ENCODE data around the gene MYO5A.

The MYO5A gene

DNA sequence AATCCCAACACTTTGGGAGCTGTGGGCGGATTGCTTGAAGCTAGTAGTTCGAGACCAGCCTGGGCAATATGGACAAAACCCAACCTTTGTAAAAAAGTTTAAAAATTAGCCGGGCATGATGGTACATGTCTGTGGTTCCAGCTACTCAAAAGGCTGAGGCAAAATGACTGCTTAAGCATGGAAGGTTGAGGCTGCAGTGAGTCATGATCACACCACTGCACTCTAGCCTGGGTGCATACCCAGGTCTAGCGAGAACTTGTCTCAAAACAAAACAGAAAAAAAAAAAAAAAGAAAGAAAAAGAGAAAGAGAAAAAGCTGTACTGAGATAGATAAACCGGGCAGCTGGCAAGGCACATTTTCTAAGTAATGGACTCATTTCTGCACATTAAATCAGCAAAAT is 29.5 kb upstream of the MYO5A start:
- H3K9ac ChIP-seq (ENCODE audit: low read depth, low read length, poor library complexity, severe bottlenecking), result peak overlapping the region; percentile 55

DNA sequence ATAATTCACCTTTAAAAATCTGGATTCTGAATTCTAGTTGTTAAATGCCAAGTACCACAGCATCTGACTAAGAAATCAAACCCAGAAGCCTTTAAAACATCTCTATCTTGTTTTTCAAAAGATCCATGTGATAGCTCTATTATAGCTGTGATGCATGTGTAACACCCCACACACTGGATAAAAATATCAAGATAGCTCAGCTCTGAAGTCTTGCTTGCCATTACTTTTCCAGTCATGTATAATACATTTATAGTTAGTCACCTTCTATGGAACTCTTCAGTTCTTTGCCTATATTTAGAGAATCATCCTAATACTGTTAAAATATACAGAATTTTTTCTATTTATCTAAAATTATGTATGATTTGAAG is 28.6 kb upstream of the MYO5A start:
- Histone ChIP-seq H3K9ac (ENCODE audit: low read depth, low read length, poor library complexity, severe bottlenecking) (no peak overlapping the region), H3K4me3 (ENCODE audit: low read length, poor library complexity, severe bottlenecking) (no peak overlapping the region), H3K4me1 (ENCODE audit: insufficient read depth, low read length, poor library complexity, severe bottlenecking) (peaks cover 22% of the 10 kb centered on the region), H3K27me3 (ENCODE audit: insufficient read depth, low read length, poor library complexity, severe bottlenecking) (no peaks in the 10 kb centered on the region), H3K79me2 (ENCODE audit: insufficient read depth, low read length) (peaks cover 88% of the 10 kb centered on the region), H3K9me2 (replicated peaks; ENCODE audit: low read depth, low read length) (no peaks in the 10 kb centered on the region), H2AFZ (ENCODE audit: low read length) (no peak overlapping the region), H3K36me3 (ENCODE audit: insufficient read depth, low read length) (peaks cover 55% of the 10 kb centered on the region), H3K9me3 (ENCODE audit: insufficient read depth, low read depth, low read length) (no peaks in the 10 kb centered on the region), H4K20me1 (ENCODE audit: insufficient read depth, low read length, poor library complexity, severe bottlenecking) (peaks cover 78% of the 10 kb centered on the region), H3F3A (ENCODE audit: low read depth) (no peaks in the 10 kb centered on the region), H3K4me2 (ENCODE audit: low read depth, low read length, poor library complexity, severe bottlenecking) (no peak overlapping the region)
- TF ChIP-seq, protein P1, sequence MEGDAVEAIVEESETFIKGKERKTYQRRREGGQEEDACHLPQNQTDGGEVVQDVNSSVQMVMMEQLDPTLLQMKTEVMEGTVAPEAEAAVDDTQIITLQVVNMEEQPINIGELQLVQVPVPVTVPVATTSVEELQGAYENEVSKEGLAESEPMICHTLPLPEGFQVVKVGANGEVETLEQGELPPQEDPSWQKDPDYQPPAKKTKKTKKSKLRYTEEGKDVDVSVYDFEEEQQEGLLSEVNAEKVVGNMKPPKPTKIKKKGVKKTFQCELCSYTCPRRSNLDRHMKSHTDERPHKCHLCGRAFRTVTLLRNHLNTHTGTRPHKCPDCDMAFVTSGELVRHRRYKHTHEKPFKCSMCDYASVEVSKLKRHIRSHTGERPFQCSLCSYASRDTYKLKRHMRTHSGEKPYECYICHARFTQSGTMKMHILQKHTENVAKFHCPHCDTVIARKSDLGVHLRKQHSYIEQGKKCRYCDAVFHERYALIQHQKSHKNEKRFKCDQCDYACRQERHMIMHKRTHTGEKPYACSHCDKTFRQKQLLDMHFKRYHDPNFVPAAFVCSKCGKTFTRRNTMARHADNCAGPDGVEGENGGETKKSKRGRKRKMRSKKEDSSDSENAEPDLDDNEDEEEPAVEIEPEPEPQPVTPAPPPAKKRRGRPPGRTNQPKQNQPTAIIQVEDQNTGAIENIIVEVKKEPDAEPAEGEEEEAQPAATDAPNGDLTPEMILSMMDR (conservative IDR thresholded peaks at IDR 0.05; ENCODE audit: low read length), result no peak
- TF ChIP-seq EZH2phosphoT487 (IDR thresholded peaks at IDR 0.05; ENCODE audit: borderline replicate concordance), result no peak

More for the DNA sequence above, 29.5 kb upstream of the MYO5A start:
- Histone ChIP-seq H3K9me3 (ENCODE audit: insufficient read depth, low read depth, low read length) (no peaks in the 10 kb centered on the region), H4K20me1 (ENCODE audit: insufficient read depth, low read length, poor library complexity, severe bottlenecking) (peaks cover 85% of the 10 kb centered on the region), H3K4me1 (ENCODE audit: insufficient read depth, low read length, poor library complexity, severe bottlenecking) (peaks cover 30% of the 10 kb centered on the region), H3K9me2 (replicated peaks; ENCODE audit: low read depth, low read length) (no peaks in the 10 kb centered on the region), H3K4me3 (ENCODE audit: low read length, poor library complexity, severe bottlenecking) (no peak overlapping the region), H3K79me2 (ENCODE audit: insufficient read depth, low read length) (peaks cover 96% of the 10 kb centered on the region), H3F3A (ENCODE audit: low read depth) (no peaks in the 10 kb centered on the region), H2AFZ (ENCODE audit: low read length) (no peak overlapping the region), H3K27me3 (ENCODE audit: insufficient read depth, low read length, poor library complexity, severe bottlenecking) (no peaks in the 10 kb centered on the region), H3K4me2 (ENCODE audit: low read depth, low read length, poor library complexity, severe bottlenecking) (peak overlapping the region; percentile 18), H3K36me3 (ENCODE audit: insufficient read depth, low read length) (peaks cover 46% of the 10 kb centered on the region)
- no peak for TF ChIP-seq EZH2phosphoT487 (IDR thresholded peaks at IDR 0.05; ENCODE audit: borderline replicate concordance)
- TF ChIP-seq, protein P1 (conservative IDR thresholded peaks at IDR 0.05; ENCODE audit: low read length), result no peak

DNA sequence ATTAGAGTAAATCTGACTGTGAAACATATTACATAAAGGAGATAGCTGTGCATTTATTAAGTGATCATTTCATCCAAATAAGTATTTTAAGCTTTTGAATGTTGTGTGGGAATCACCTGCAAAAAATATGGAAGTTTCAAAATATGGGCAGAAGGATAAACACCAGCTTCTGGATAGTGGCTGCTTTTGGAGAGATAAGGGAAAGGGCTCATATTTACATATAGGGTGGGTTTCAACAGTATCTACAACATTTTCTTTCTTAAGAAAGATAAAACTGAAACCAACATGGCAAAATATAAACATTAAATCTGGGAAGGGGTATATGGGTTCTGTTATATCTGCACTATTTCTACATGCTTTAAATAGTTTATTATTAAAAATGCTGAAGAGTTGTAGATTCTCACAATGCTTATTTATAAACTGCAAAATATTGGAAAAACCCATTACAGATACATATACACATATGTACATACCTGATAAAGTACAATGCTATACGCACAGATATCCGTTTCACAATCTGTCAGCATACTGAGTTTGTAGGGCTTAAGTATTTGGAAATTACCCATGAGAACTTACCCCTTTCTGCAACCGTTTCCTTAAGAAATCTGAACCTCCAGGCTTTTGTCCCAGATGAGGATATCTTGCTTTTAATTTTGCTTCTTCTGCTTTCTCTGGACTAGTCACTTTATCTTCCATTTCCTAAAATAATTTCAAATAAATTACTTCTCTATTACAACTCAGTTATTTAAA is 28.0 kb upstream of the MYO5A start:
- H2AFZ ChIP-seq (ENCODE audit: low read length), result no peak overlapping the region
- H3K4me2 ChIP-seq (ENCODE audit: low read depth, low read length, poor library complexity, severe bottlenecking), result no peak overlapping the region

More for the DNA sequence above, 28.0 kb upstream of the MYO5A start:
- no peaks in the 10 kb centered on the region for H3K9me3 ChIP-seq (ENCODE audit: insufficient read depth, low read depth, low read length)
- peaks cover 88% of the 10 kb centered on the region for H3K79me2 ChIP-seq (ENCODE audit: insufficient read depth, low read length)
- H3K27me3 ChIP-seq (ENCODE audit: insufficient read depth, low read length, poor library complexity, severe bottlenecking), result no peaks in the 10 kb centered on the region
- no peaks in the 10 kb centered on the region for H3F3A ChIP-seq (ENCODE audit: low read depth)
- H3K9me2 ChIP-seq (replicated peaks; ENCODE audit: low read depth, low read length), result no peaks in the 10 kb centered on the region
- H3K9ac ChIP-seq (ENCODE audit: low read depth, low read length, poor library complexity, severe bottlenecking), result no peak overlapping the region
- no peak overlapping the region for H3K4me3 ChIP-seq (ENCODE audit: low read length, poor library complexity, severe bottlenecking)
- peaks cover 60% of the 10 kb centered on the region for H3K36me3 ChIP-seq (ENCODE audit: insufficient read depth, low read length)
- peaks cover 72% of the 10 kb centered on the region for H4K20me1 ChIP-seq (ENCODE audit: insufficient read depth, low read length, poor library complexity, severe bottlenecking)
- TF ChIP-seq, protein P1 (conservative IDR thresholded peaks at IDR 0.05; ENCODE audit: low read length), result no peak
- no peak for TF ChIP-seq EZH2phosphoT487 (IDR thresholded peaks at IDR 0.05; ENCODE audit: borderline replicate concordance)
- H3K4me1 ChIP-seq (ENCODE audit: insufficient read depth, low read length, poor library complexity, severe bottlenecking), result peaks cover 22% of the 10 kb centered on the region

Measured in Loucy (cell line).